ENCODE measurements around the gene CDH23. TPM values are rescaled to one million over a fixed set of nuclear protein-coding genes. Genes with fewer than 3 reads are reported as not detected.

Gene CDH23
- total RNA-seq, 2 donors from 2014 or later = 3.9 to 4.4 TPM

DNA sequence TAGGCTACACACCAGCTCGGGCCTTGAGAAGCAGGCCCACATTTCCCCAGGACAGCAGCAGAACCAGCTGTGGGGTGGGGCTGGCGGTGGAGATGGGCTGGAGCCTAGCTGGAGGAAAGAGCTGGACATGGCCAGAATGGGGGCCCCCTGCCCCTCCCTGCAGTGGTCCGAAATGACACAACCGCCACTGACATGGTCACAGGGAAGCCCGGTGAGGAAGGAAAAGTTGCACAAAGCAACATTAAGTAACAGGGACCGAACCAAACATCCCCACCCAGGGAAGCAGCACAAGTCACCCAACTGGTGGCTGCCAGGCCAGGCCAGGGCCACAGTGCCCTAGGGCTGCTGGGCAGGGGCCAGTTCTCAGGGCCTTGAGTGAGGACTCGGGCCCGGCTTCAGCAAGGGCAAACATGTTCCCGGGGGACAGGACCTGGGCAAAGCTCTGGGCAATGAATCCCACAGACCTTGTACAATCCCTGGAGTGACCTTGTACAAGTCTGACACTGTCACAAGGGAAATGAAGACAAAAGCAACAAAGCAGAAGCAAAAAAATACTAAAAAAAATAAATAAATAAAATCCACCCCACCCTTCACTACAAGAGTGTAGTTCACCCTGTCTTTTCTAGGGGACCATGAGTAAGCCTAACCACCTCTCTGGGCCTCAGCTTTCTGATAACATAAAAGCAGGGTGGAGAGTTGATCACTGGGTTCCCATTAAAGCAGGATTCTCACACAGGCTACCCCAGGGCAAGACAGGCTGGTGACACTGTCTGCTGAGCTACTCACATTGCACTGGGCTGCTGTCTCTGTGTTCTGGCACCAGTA lies 421.3 kb downstream of the CDH23 start:
- peaks cover 83% of the 10 kb centered on the region for H3K36me3 ChIP-seq
- peak; percentile 87 for DNase-seq (ENCODE audit: low spot score)

DNA sequence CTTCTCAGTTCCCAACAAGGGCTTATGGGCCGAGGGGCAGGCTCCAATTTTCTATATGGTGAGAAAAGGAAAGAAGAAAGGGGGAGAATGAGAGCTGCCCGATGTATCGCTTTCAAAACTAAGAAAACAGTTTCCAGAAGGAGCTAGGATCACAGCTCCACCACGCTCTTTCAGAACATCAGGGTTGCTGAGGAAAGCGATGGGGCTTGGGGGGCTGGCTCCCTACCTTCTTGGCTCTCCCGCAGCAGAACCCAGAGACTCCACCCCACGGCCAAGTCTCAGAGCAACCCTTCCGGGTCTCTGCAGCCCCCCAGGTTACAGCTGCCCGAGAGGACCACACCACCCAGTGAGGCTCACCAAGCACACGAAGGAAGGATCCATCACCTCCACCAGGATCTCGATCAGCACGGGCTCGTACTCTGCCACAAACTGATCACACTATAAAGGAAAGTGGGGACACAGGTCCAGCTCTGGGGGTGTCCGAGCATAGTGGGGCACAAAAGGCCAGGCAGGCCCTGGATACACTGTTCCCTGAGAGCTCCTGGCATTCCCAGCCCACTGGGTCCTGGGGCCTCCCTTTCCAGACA lies 422.0 kb downstream of the CDH23 start:
- DNase-seq (ENCODE audit: low spot score) = no peak
- Histone ChIP-seq H3K36me3 (peaks cover 90% of the 10 kb centered on the region), H3K27me3 (no peaks in the 10 kb centered on the region), H3K4me1 (peaks cover 0 to 36% of the 10 kb centered on the region in 2 donors), H3K27ac (peak overlapping the region; percentile 61 to 66), H3K4me3 (no peak overlapping the region), H3K9me3 (no peaks in the 10 kb centered on the region)
- TF ChIP-seq, protein P1, sequence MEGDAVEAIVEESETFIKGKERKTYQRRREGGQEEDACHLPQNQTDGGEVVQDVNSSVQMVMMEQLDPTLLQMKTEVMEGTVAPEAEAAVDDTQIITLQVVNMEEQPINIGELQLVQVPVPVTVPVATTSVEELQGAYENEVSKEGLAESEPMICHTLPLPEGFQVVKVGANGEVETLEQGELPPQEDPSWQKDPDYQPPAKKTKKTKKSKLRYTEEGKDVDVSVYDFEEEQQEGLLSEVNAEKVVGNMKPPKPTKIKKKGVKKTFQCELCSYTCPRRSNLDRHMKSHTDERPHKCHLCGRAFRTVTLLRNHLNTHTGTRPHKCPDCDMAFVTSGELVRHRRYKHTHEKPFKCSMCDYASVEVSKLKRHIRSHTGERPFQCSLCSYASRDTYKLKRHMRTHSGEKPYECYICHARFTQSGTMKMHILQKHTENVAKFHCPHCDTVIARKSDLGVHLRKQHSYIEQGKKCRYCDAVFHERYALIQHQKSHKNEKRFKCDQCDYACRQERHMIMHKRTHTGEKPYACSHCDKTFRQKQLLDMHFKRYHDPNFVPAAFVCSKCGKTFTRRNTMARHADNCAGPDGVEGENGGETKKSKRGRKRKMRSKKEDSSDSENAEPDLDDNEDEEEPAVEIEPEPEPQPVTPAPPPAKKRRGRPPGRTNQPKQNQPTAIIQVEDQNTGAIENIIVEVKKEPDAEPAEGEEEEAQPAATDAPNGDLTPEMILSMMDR (IDR thresholded peaks at IDR 0.05) = no peak

More for the DNA sequence above, 421.3 kb downstream of the CDH23 start:
- TF ChIP-seq, protein P1 (IDR thresholded peaks at IDR 0.05) = no peak
- no peaks in the 10 kb centered on the region for H3K9me3 ChIP-seq
- peak overlapping the region; percentile 61 to 66 for H3K27ac ChIP-seq
- peaks cover 0 to 39% of the 10 kb centered on the region in 2 donors for H3K4me1 ChIP-seq
- no peak overlapping the region for H3K4me3 ChIP-seq
- H3K27me3 ChIP-seq = no peaks in the 10 kb centered on the region

DNA sequence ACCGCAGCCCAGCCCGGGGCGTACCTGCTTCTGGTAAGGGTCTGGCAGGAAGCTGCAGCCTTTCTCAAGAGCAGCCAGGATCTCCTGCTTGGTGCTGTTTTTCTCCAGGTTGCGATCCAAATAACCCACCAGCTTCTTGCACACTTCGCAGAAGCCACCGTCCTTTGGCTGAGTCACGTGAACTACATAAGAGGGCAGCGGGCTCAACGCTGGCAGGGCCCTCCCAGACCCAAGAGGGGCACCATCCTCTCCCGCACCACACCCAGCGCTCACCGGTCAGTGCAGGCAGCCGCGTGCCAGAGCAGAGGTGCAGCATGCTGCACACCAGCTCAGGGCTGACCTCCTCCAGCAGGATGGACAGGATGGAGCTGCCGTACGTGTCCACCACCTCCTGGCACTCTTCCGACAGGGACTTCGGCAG lies 422.7 kb downstream of the CDH23 start:
- no peak overlapping the region for H3K27ac ChIP-seq
- H3K4me1 ChIP-seq = peaks cover 0 to 36% of the 10 kb centered on the region in 2 donors
- H3K4me3 ChIP-seq = no peak overlapping the region
- H3K9me3 ChIP-seq = no peaks in the 10 kb centered on the region
- H3K27me3 ChIP-seq = no peaks in the 10 kb centered on the region
- TF ChIP-seq, protein P1 (IDR thresholded peaks at IDR 0.05) = no peak
- DNase-seq (ENCODE audit: low spot score) = no peak
- peaks cover 97% of the 10 kb centered on the region for H3K36me3 ChIP-seq

DNA sequence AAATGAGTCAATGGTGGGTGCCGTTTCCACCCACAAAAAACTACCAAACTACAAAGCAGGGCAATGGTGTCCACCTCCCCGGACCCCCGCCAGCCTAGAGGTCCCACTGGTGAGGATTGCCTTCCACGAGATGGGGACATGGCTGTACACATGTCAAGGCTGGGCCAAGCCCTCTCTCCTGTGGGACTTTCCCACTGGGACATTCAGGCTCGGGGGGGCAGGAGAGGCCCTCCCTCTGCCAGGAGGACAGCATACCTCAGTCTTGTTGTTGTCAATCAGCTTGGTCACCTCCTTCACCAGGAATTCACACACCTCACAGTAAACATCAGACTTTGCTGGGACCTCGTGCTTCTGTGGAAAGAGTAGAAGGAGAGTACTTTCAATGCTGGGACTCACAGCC lies 423.3 kb downstream of the CDH23 start:
- no peak for DNase-seq (ENCODE audit: low spot score)
- H3K4me3 ChIP-seq = no peak overlapping the region
- H3K9me3 ChIP-seq = no peaks in the 10 kb centered on the region
- TF ChIP-seq, protein P1 (IDR thresholded peaks at IDR 0.05) = no peak
- H3K4me1 ChIP-seq = peaks cover 0 to 36% of the 10 kb centered on the region in 2 donors
- H3K36me3 ChIP-seq = peaks cover 100% of the 10 kb centered on the region
- H3K27ac ChIP-seq = no peak overlapping the region
- H3K27me3 ChIP-seq = no peaks in the 10 kb centered on the region

DNA sequence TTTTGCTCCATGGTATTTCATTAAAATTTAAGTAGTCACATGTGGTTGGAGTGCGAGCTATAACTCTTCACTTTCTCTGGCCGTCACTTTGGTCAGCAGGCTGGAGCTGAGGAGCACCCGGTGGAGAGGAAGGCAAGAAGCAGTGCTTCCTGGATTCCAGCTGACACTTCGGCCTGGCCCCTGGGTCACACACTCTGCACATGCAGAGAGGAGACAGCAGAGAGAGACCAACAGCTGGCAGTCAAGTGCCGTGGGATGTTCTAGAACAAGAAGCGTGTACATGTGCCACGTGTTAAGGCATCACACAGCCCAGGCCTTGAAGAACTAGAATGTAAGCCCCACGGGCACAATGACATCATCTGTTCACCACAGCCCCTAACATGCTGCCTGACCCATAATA lies 424.2 kb downstream of the CDH23 start:
- DNase-seq (ENCODE audit: low spot score) = no peak
- Histone ChIP-seq H3K27ac (no peak overlapping the region), H3K9me3 (no peaks in the 10 kb centered on the region), H3K36me3 (peaks cover 100% of the 10 kb centered on the region), H3K27me3 (no peaks in the 10 kb centered on the region), H3K4me3 (no peak overlapping the region), H3K4me1 (peaks cover 0 to 33% of the 10 kb centered on the region in 2 donors)
- TF ChIP-seq, protein P1 (IDR thresholded peaks at IDR 0.05) = no peak

All from right atrium auricular region (tissue), 2 donors.